MCF 10A (cell line): ENCODE results near the gene USH2A. TPM values are rescaled to one million over a fixed set of nuclear protein-coding genes. Genes with fewer than 3 reads are reported as not detected.

Experiments used
- BruUV-seq: library from RNA; stranded (reverse); fragments of 400-500 nt; replicated peaks from 2 replicates; lab custom pipeline; 2021; lab: Mats Ljungman, UMichigan
- CTCF ChIA-PET: fragments of 300-600 bp; sonication (Branson Sonifier 250); formaldehyde crosslinking; extraction: SDS; loops from one replicate; lab custom pipeline; 2021; ENCODE audit warnings: antibody characterized with exemption, inconsistent platforms; lab: Yijun Ruan, JAX
- POLR2A ChIA-PET: fragments of 300-600, 350-650 bp; sonication (Branson Sonifier 250); formaldehyde crosslinking; extraction: SDS; loops from one replicate; lab custom pipeline; 2020; ENCODE audit warnings: antibody characterized with exemption, inconsistent platforms; lab: Yijun Ruan, JAX
- DNase-seq: peaks from one replicate; pipeline ENCODE4 v3.0.0-alpha.2; 2018; ENCODE audit not compliant: unreplicated experiment
- H3K27ac Mint-ChIP-seq: one replicate; pipeline ENCODE4 v1.8.0; 2022; ENCODE audit warnings: mild to moderate bottlenecking, low read depth, mixed read lengths; ENCODE audit not compliant: unreplicated experiment
- H3K27me3 Mint-ChIP-seq: one replicate; pipeline ENCODE4 v1.8.0; 2022; ENCODE audit warnings: mixed read lengths; ENCODE audit not compliant: insufficient read depth, unreplicated experiment
- H3K36me3 Mint-ChIP-seq: one replicate; pipeline ENCODE4 v1.8.0; 2022; ENCODE audit warnings: mild to moderate bottlenecking, moderate library complexity, mixed read lengths; ENCODE audit not compliant: insufficient read depth, unreplicated experiment
- H3K4me1 Mint-ChIP-seq: one replicate; pipeline ENCODE4 v1.8.0; 2022; ENCODE audit warnings: mixed read lengths; ENCODE audit not compliant: insufficient read depth, unreplicated experiment
- H3K4me3 Mint-ChIP-seq: one replicate; pipeline ENCODE4 v1.8.0; 2022; ENCODE audit warnings: mild to moderate bottlenecking, moderate library complexity, mixed read lengths; ENCODE audit not compliant: unreplicated experiment
- H3K9me3 Mint-ChIP-seq: one replicate; pipeline ENCODE4 v1.8.0; 2022; ENCODE audit warnings: mixed read lengths; ENCODE audit not compliant: unreplicated experiment
- CTCF ChIP-seq: fragments of 200-600 bp; IDR thresholded peaks from one replicate; pipeline ENCODE4 v1.8.0; 2022; ENCODE audit warnings: antibody characterized with exemption, mild to moderate bottlenecking; ENCODE audit not compliant: unreplicated experiment
- intact Hi-C: fragments of 100-400 bp; cut with micrococcal nuclease; formaldehyde crosslinking; loops from 2 replicates; pipeline ENCODE4 v1.14.1; 2022
- total RNA-seq: library from RNA; stranded (reverse); gene quantifications from 2 replicates; pipeline ENCODE4 v1.2.3, GENCODE V29; 2022

Gene USH2A
- total RNA-seq, 1 experiment from 2014 or later: not detected

- no TSS peak for BruUV-seq
- Mint-ChIP-seq H3K27me3 (no peaks in the 10 kb centered on the region), H3K36me3 (peaks cover 38% of the 10 kb centered on the region), H3K9me3 (no peaks in the 10 kb centered on the region), H3K4me3 (no peak overlapping the region), H3K4me1 (peaks cover 3% of the 10 kb centered on the region), H3K27ac (no peak overlapping the region)
- CTCF ChIA-PET: interaction anchor here (0.6 kb wide), 1 partner anchor 98 kb away, joined by 4 read pairs; no protein-coding TSS in a partner anchor
- intact Hi-C loops: no loop called here
- POLR2A ChIA-PET: interaction anchor here (0.7 to 1.0 kb wide), 2 partner anchors 11 to 585 kb away, joined by 3 read pairs; no protein-coding TSS in a partner anchor
- DNase-seq: no peak
- no peak for TF ChIP-seq CTCF
These were observed 797.3 kb downstream of the USH2A start for GRCh38 chr1:215625949-215626348.

DNA sequence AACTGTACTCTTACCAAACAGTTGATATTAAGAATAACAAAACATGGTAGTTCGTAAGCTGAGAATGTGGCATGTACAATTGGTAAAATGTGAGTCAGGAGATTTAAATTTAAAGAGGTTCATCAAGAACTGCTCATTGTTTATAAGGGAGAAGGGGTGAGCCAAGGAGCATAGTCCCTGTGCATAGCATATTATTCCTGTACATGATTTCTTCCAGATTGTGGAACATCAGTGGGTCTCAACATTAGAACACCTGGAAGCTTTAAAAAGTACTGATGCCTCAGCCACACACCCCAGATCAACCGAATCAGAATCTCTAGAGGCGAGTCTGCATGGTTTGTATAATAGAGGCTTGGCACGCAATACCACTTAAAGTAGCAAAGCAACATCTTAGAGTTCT, 800.1 kb downstream of the USH2A start:
- BruUV-seq: no TSS peak
- TF ChIP-seq CTCF: no peak
- Mint-ChIP-seq H3K4me3 (no peak overlapping the region), H3K9me3 (no peaks in the 10 kb centered on the region), H3K4me1 (no peaks in the 10 kb centered on the region), H3K27ac (no peak overlapping the region), H3K36me3 (peaks cover 66% of the 10 kb centered on the region), H3K27me3 (no peaks in the 10 kb centered on the region)
- intact Hi-C loops: no loop called here
- CTCF ChIA-PET: interaction anchor here (0.6 to 1.0 kb wide), 6 partner anchors 9 to 1348 kb away, joined by 3 to 5 read pairs (median 3); no protein-coding TSS in a partner anchor
- POLR2A ChIA-PET: interaction anchor here (0.6 kb wide), 1 partner anchor 23 kb away, joined by 3 read pairs; no protein-coding TSS in a partner anchor
- no peak for DNase-seq

GRCh38 chr1:215617979-215618378, 805.3 kb downstream of the USH2A start:
- H3K36me3 Mint-ChIP-seq: peaks cover 96% of the 10 kb centered on the region
- H3K4me1 Mint-ChIP-seq: no peaks in the 10 kb centered on the region
- no peak overlapping the region for H3K4me3 Mint-ChIP-seq
- ChIA-PET POLR2A (interaction anchor here (0.9 kb wide), 1 partner anchor 10 kb away, joined by 5 read pairs; no protein-coding TSS in a partner anchor), CTCF (interaction anchor here (0.6 to 3.1 kb wide), 4 partner anchors 10 to 970 kb away, joined by 3 to 31 read pairs (median 8); no protein-coding TSS in a partner anchor)
- BruUV-seq: no TSS peak
- no peak for TF ChIP-seq CTCF
- intact Hi-C loops: no loop called here
- H3K27me3 Mint-ChIP-seq: no peaks in the 10 kb centered on the region
- no peak for DNase-seq
- H3K9me3 Mint-ChIP-seq: peaks cover 9% of the 10 kb centered on the region
- peak overlapping the region; percentile 20 for H3K27ac Mint-ChIP-seq

- peaks cover 82% of the 10 kb centered on the region for H3K36me3 Mint-ChIP-seq
- DNase-seq: no peak
- no peaks in the 10 kb centered on the region for H3K27me3 Mint-ChIP-seq
- H3K4me1 Mint-ChIP-seq: no peaks in the 10 kb centered on the region
- ChIA-PET POLR2A (interaction anchor here (0.6 to 2.6 kb wide), 2 partner anchors 45 to 72 kb away, joined by 3 to 13 read pairs; partner anchors contain the start of gene KCTD3), CTCF (interaction anchor here (0.7 to 1.2 kb wide), 3 partner anchors 8 to 999 kb away, joined by 3 to 4 read pairs (median 3); no protein-coding TSS in a partner anchor)
- no peak overlapping the region for H3K27ac Mint-ChIP-seq
- H3K4me3 Mint-ChIP-seq: no peak overlapping the region
- TF ChIP-seq CTCF: no peak
- intact Hi-C loops: no loop called here
- peaks cover 9% of the 10 kb centered on the region for H3K9me3 Mint-ChIP-seq
- BruUV-seq: no TSS peak
These were observed 810.9 kb downstream of the USH2A start for GRCh38 chr1:215612391-215612790.
